Measurements from ENCODE around the gene COPZ2. TPM values are rescaled to one million over a fixed set of nuclear protein-coding genes. Genes with fewer than 3 reads are reported as not detected.

COPZ2 gene, protein sequence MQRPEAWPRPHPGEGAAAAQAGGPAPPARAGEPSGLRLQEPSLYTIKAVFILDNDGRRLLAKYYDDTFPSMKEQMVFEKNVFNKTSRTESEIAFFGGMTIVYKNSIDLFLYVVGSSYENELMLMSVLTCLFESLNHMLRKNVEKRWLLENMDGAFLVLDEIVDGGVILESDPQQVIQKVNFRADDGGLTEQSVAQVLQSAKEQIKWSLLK
- total RNA-seq, result 33.1 and 95.3 TPM in 2 replicates

DNA sequence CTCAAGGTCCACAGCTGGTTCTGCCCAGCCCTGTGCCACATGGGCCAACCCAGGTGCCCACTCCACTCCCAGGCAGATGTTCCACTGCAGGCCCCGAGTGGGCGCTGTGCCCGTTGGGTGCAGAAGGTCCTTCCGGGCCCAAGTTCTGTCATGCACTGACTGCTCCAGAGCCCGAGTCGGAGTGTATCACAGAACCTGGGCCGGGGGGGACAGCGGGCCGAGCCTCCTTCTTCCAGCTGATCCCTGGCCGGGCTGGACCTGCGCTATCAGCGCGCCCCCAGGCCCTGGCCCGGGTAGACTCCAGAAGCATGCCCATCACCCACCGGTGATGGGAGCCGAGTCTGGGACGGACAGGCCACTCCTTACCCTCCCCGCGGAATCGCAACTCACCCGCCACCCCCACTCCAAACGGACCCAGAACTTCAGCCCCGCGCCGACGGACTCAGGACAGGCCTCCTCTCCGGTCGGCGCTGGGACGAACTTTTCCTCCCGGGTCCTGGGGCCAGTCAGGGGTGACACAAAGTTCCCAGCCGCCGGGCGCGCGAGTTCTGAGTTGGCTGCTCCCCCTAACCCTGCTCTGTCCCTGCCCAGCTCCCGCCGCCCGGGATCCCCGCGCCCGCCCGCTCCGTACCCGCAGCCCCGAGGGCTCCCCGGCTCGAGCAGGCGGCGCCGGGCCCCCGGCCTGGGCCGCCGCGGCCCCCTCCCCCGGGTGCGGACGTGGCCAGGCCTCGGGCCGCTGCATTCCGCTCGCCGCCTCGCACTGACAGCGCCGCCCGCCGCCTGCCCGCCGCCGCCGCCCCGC, at the start of gene COPZ2:
Gene COPZ2 (minus strand): TSS at position 762 of the 802 bp plus-strand sequence. CDS start 20 bp downstream, at position 742.

DNA sequence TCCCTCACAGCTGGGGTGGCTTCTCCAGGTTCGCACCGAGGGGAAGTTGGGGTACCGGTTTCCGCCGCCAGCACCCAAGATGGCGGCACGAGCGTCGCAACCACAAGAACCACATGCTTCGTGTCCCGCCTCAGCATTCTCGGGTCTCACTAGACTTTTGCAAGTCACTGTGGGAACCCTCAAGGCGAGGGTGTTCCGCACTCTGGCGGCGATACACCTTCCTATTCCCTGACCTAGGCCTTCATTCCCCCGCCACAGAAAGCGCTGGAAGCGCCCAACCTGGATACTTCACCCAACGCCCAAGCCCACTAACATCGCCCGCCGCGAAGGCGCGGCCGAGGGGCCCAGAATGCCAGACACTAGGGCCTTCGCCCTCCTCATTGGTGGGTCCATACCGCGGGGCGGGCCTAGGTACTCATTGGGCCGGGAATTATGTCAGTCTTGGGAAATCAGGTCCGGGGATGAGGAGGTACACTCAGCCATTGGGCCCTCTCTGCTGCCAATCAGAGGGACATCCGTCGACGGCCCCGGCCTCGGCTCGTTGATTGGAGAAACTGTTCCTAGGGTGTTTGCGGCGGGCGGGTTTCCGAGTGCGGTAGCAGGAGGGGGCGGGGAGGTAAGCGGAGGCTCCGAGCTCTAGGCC, 10.3 kb upstream of the COPZ2 start, which contains the start of gene NFE2L1:
Gene NFE2L1 (plus strand): TSS at position 619 of the 643 bp plus-strand sequence. CDS start 2,760 bp downstream, outside the sequence.

Other genes with a start within 250 kb of the COPZ2 start
- 9.5 and 14.5 TPM in 2 replicates for gene OSBPL7, start 216.0 kb downstream of the COPZ2 start, total RNA-seq
- 10.4 and 19.5 TPM in 2 replicates for gene MRPL10, start 206.3 kb downstream of the COPZ2 start, total RNA-seq
- 0.09 TPM in 1 of 2 replicates, not detected in the other for gene LRRC46, start 206.1 kb downstream of the COPZ2 start, total RNA-seq
- gene SCRN2, start 196.5 kb downstream of the COPZ2 start, total RNA-seq, result 32.2 and 52.6 TPM in 2 replicates
- 0.09 and 0.30 TPM in 2 replicates for gene SP6, start 186.6 kb downstream of the COPZ2 start, total RNA-seq
- 0.89 and 1.4 TPM in 2 replicates for gene SP2, start 141.6 kb downstream of the COPZ2 start, total RNA-seq
- gene PNPO, start 96.2 kb downstream of the COPZ2 start, total RNA-seq, result 35.0 and 39.2 TPM in 2 replicates
- not detected in 2 replicates for gene PRR15L, start 79.9 kb downstream of the COPZ2 start, total RNA-seq
- 71.8 and 86.1 TPM in 2 replicates for gene CDK5RAP3, start 66.7 kb downstream of the COPZ2 start, total RNA-seq
- gene NFE2L1, start 10.6 kb upstream of the COPZ2 start, total RNA-seq, result 233 and 532 TPM in 2 replicates
- 47.5 and 56.9 TPM in 2 replicates for gene CBX1, start 63.7 kb upstream of the COPZ2 start, total RNA-seq
- gene SNX11, start 70.0 kb upstream of the COPZ2 start, total RNA-seq, result 14.3 and 19.1 TPM in 2 replicates